Ishikawa (cell line): ENCODE data around the gene ELF4.
A peak's percentile ranks its signal among the peaks of the same experiment; 100 is the strongest.

Experiments
- CEBPB ChIP-seq: IDR thresholded peaks from 2 replicates; pipeline ENCODE4 v1.6.1; 2012
- CREB1 ChIP-seq: IDR thresholded peaks from 2 replicates; pipeline ENCODE4 v1.6.1; 2012; ENCODE audit warnings: low read depth
- EGR1 ChIP-seq: IDR thresholded peaks from 2 replicates; pipeline ENCODE4 v1.6.1; 2012
- EP300 ChIP-seq: IDR thresholded peaks from 2 replicates; pipeline ENCODE4 v1.6.1; 2012; ENCODE audit warnings: borderline replicate concordance
- FOXM1 ChIP-seq: IDR thresholded peaks from 2 replicates; pipeline ENCODE4 v1.6.1; 2012; ENCODE audit warnings: low read depth, borderline replicate concordance
- MAX ChIP-seq: IDR thresholded peaks from 2 replicates; pipeline ENCODE4 v1.6.1; 2012
- NFIC ChIP-seq: IDR thresholded peaks from 2 replicates; pipeline ENCODE4 v1.6.1; 2012
- RAD21 ChIP-seq: IDR thresholded peaks from 2 replicates; pipeline ENCODE4 v1.6.1; 2012; ENCODE audit warnings: low read depth
- REST ChIP-seq: IDR thresholded peaks from 2 replicates; pipeline ENCODE4 v1.6.1; 2012; ENCODE audit warnings: low read depth, mild to moderate bottlenecking
- TAF1 ChIP-seq: IDR thresholded peaks from 2 replicates; pipeline ENCODE4 v1.6.1; 2012; ENCODE audit warnings: low read depth, mild to moderate bottlenecking
- TCF12 ChIP-seq: IDR thresholded peaks from 2 replicates; pipeline ENCODE4 v1.6.1; 2012; ENCODE audit warnings: low read depth
- TEAD4 ChIP-seq: IDR thresholded peaks from 2 replicates; pipeline ENCODE4 v1.6.1; 2012
- USF1 ChIP-seq: IDR thresholded peaks from 2 replicates; pipeline ENCODE4 v1.6.1; 2012
- YY1 ChIP-seq: IDR thresholded peaks from 2 replicates; pipeline ENCODE4 v1.6.1; 2012; ENCODE audit warnings: low read depth
- ZBTB7A ChIP-seq: IDR thresholded peaks from 2 replicates; pipeline ENCODE4 v1.6.1; 2012; ENCODE audit warnings: low read depth

The ELF4 gene

GRCh38 chrX:130030826-130031225 is 79.5 kb downstream of the ELF4 start:
- TF ChIP-seq EP300 (no peak), EGR1 (no peak), NFIC (no peak), TCF12 (no peak), USF1 (no peak)

- TF ChIP-seq TEAD4 (no peak), FOXM1 (no peak), RAD21 (peak; percentile 41)
These were observed 82.1 kb downstream of the ELF4 start for GRCh38 chrX:130028196-130028595.

GRCh38 chrX:130027569-130027968 is 82.7 kb downstream of the ELF4 start:
- TF ChIP-seq CREB1, result no peak
- TF ChIP-seq NFIC, result no peak
- no peak for TF ChIP-seq TAF1
- no peak for TF ChIP-seq MAX
- no peak for TF ChIP-seq TCF12

GRCh38 chrX:130025256-130025655 is 85.0 kb downstream of the ELF4 start:
- TF ChIP-seq RAD21 (no peak), TAF1 (no peak), REST (no peak), TEAD4 (no peak), NFIC (no peak)

GRCh38 chrX:130024127-130024526 is 86.2 kb downstream of the ELF4 start:
- TF ChIP-seq YY1, result 0 out of 2 replicates have a peak, but pooled peaks have one; percentile 20
- no peak for TF ChIP-seq USF1
- TF ChIP-seq TEAD4, result no peak

GRCh38 chrX:130020661-130021324 is 89.5 kb downstream of the ELF4 start:
- no peak for TF ChIP-seq CEBPB

- TF ChIP-seq EP300 (no peak), CREB1 (no peak), TCF12 (no peak), TEAD4 (no peak), RAD21 (no peak), FOXM1 (no peak), CEBPB (no peak), NFIC (no peak), REST (no peak), USF1 (no peak)
These were observed 92.2 kb downstream of the ELF4 start for GRCh38 chrX:130018143-130018542.

GRCh38 chrX:130015181-130015580 is 95.1 kb downstream of the ELF4 start:
- no peak for TF ChIP-seq YY1
- no peak for TF ChIP-seq EGR1
- TF ChIP-seq RAD21, result no peak
- TF ChIP-seq EP300, result no peak
- TF ChIP-seq USF1, result no peak
- TF ChIP-seq TAF1, result no peak
- no peak for TF ChIP-seq TEAD4
- TF ChIP-seq CEBPB, result no peak
- no peak for TF ChIP-seq REST
- TF ChIP-seq MAX, result no peak
- no peak for TF ChIP-seq NFIC
- no peak for TF ChIP-seq CREB1
- no peak for TF ChIP-seq TCF12
- TF ChIP-seq ZBTB7A, result no peak
- no peak for TF ChIP-seq FOXM1
